H1 (cell line): ENCODE measurements around the gene LSM4. TPM values are rescaled to one million over a fixed set of nuclear protein-coding genes. Genes with fewer than 3 reads are reported as not detected.
A peak's percentile ranks its signal among the peaks of the same experiment; 100 is the strongest.

Experiments
- EGR1 ChIP-seq: IDR thresholded peaks from 2 replicates; pipeline ENCODE4 v1.6.1; 2011; ENCODE audit warnings: low read depth, low read length, borderline replicate concordance
- MAX ChIP-seq: IDR thresholded peaks from 2 replicates; pipeline ENCODE4 v1.6.1; 2012; ENCODE audit warnings: inconsistent platforms
- POLR2AphosphoS5 ChIP-seq: IDR thresholded peaks from 2 replicates; pipeline ENCODE4 v1.6.1; 2011; ENCODE audit warnings: low read depth, low read length
- SP1 ChIP-seq: IDR thresholded peaks from 2 replicates; pipeline ENCODE4 v1.6.1; 2011; ENCODE audit warnings: low read depth, low read length
- polyA plus RNA-seq, 7 experiments: library from polyadenylated mRNA; depleted of rRNA in 3 of 7; stranded (reverse) in 5 of 7; unstranded in 2 of 7; fragments of >200 nt in 5 of 7; fragments of 200-250 nt in 2 of 7; gene quantifications; 1 replicate in 5 of 7; 2 replicates in 1 of 7; 4 replicates in 1 of 7; pipeline versions ENCODE4 v1.2.1 to v1.2.3, GENCODE V29; 2011 to 2013; ENCODE audit warnings: missing spikeins in 2 of 7, mixed read lengths in 2 of 7
- total RNA-seq: library from RNA; stranded (reverse); fragmentation: NEBNext Ultra II Directional; extraction: Animal tissue kit (Norgen Biotek cat#: 25700); gene quantifications from 2 replicates; pipeline ENCODE4 v1.2.1, GENCODE V29; 2021

The LSM4 gene
- total and polyA plus RNA-seq, 2 of the 8 experiments (the other 6 are each of a cell fraction or from before 2014, with no cell fraction given): 302 to 319 TPM

DNA sequence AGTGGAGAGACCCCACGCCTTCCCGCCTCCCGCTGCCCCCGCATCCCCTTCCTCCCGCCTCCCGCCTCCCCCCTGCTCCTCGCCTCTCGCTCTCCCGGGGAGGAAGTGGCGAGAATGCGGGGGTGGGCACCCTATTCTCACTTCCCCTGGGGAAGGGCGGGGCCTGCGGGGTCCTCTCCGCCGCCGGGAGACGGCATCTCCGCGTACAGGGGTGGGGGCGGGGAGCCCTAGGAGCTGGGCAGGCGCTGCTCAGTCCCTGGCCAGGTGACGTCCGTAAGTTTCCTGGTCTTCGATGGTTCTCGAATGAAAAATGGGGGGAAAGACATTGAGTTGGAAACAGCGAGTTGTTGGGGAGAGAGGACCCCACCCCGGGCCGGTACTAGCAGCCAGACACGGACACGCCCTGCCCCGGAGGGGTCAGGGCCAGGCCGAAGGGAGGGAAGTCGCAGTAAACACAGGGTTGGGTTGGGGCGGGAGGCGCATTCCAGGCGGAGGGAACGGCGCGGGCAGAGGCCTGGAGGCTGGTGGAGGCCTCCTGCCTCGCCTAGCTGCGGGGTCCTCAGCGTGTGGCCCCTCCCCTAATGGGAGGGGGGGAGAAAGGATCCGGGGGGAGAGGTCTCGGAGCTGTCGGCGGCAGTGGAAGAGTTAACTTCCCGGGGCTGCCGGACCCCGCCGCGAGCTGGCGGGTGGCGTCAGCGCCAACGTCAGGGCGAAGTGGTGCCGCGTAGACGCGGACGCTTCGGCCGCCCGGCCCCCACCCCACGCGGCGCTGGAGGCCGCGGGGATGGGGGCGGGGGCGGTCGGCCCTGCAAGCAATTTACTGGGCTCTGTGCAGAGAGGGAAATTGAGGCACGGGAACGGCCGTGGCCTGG is 31.1 kb downstream of the LSM4 start (continued):
- TF ChIP-seq SP1 (0 out of 2 replicates have a peak, but pooled peaks have one; percentile 17), POLR2AphosphoS5 (0 out of 2 replicates have a peak, but pooled peaks have one; percentile 27), EGR1 (peak; percentile 77), MAX (peak; percentile 60; the same call in 1 of the 2 replicates)
